SK-N-SH treated with all-trans-retinoic acid at 6 μM for 48 hours (cell line): ENCODE results near the gene TSPAN3.

Experiments used
- ATAC-seq: fragments of 200-7000 bp; cut with Tn5 transposase; 3 replicates; pipeline ENCODE4 v1.9.1; 2020; ENCODE audit warnings: mild to moderate bottlenecking, moderate library complexity
- ARNTL ChIP-seq: fragments of 450-650 bp; formaldehyde crosslinking; IDR thresholded peaks from 2 replicates; pipeline ENCODE4 v1.5.0; 2020; ENCODE audit warnings: low read depth, mild to moderate bottlenecking, moderate library complexity, borderline replicate concordance
- CSDC2 ChIP-seq: fragments of 250-450 bp; sonication (Bioruptor Pico); IDR thresholded peaks from 2 replicates; pipeline ENCODE4 v1.5.0; 2020; ENCODE audit warnings: mild to moderate bottlenecking, moderate library complexity
- ESRRG ChIP-seq: fragments of 250-450 bp; sonication (Bioruptor Pico); IDR thresholded peaks from 2 replicates; pipeline ENCODE4 v1.6.1; 2021; ENCODE audit warnings: mild to moderate bottlenecking
- ISL1 ChIP-seq: fragments of 250-450 bp; sonication (Bioruptor Pico); IDR thresholded peaks from 2 replicates; pipeline ENCODE4 v2.1.2; 2022; ENCODE audit warnings: mild to moderate bottlenecking, moderate library complexity
- OSR1 ChIP-seq: fragments of 250-450 bp; sonication (Bioruptor Pico); IDR thresholded peaks from 2 replicates; pipeline ENCODE4 v1.8.0; 2022; ENCODE audit warnings: moderate library complexity, mild to moderate bottlenecking, inconsistent platforms
- PATZ1 ChIP-seq: fragments of 250-450 bp; sonication (Bioruptor Pico); IDR thresholded peaks from 2 replicates; pipeline ENCODE4 v1.8.0; 2020; ENCODE audit warnings: mild to moderate bottlenecking, moderate library complexity, borderline replicate concordance
- POU6F1 ChIP-seq: fragments of 250-450 bp; sonication (Bioruptor Pico); IDR thresholded peaks from 2 replicates; pipeline ENCODE4 v1.8.0; 2021; ENCODE audit warnings: low read depth, mild to moderate bottlenecking, moderate library complexity, borderline replicate concordance
- PPARA ChIP-seq: fragments of 250-450 bp; sonication (Bioruptor Pico); IDR thresholded peaks from 2 replicates; pipeline ENCODE4 v1.5.0; 2020; ENCODE audit warnings: mild to moderate bottlenecking, borderline replicate concordance
- RARB ChIP-seq: fragments of 250-450 bp; sonication (Bioruptor Pico); IDR thresholded peaks from 2 replicates; pipeline ENCODE4 v1.8.0; 2021; ENCODE audit warnings: mild to moderate bottlenecking, moderate library complexity
- SNAI2 ChIP-seq: fragments of 250-450 bp; sonication (Bioruptor Pico); IDR thresholded peaks from 2 replicates; pipeline ENCODE4 v1.5.0; 2020; ENCODE audit warnings: mild to moderate bottlenecking, moderate library complexity
- TCF4 ChIP-seq: fragments of 250-450 bp; sonication (Bioruptor Pico); IDR thresholded peaks from 2 replicates; pipeline ENCODE4 v1.8.0; 2021; ENCODE audit warnings: mild to moderate bottlenecking, moderate library complexity, borderline replicate concordance
- TOX ChIP-seq: fragments of 250-450 bp; sonication (Bioruptor Pico); IDR thresholded peaks from 2 replicates; pipeline ENCODE4 v1.8.0; 2021; ENCODE audit warnings: mild to moderate bottlenecking, moderate library complexity, borderline replicate concordance
- TSHZ2 ChIP-seq: fragments of 250-450 bp; sonication (Bioruptor Pico); IDR thresholded peaks from 2 replicates; pipeline ENCODE4 v1.5.0; 2020; ENCODE audit warnings: mild to moderate bottlenecking, moderate library complexity
- ZC3H10 ChIP-seq: fragments of 250-450 bp; sonication (Bioruptor Pico); IDR thresholded peaks from 2 replicates; pipeline ENCODE4 v1.5.1; 2021; ENCODE audit warnings: mild to moderate bottlenecking, moderate library complexity
- ZFP30 ChIP-seq: fragments of 450-650 bp; formaldehyde crosslinking; IDR thresholded peaks from 2 replicates; pipeline ENCODE4 v1.5.0; 2022; ENCODE audit warnings: mild to moderate bottlenecking, moderate library complexity
- ZNF565 ChIP-seq: fragments of 450-650 bp; formaldehyde crosslinking; conservative IDR thresholded peaks from 2 replicates; pipeline ENCODE4 v1.5.0; 2020; ENCODE audit warnings: low read depth, mild to moderate bottlenecking, moderate library complexity
- ZNF70 ChIP-seq: fragments of 450-650 bp; formaldehyde crosslinking; IDR thresholded peaks from 2 replicates; pipeline ENCODE4 v1.5.0; 2020; ENCODE audit warnings: mild to moderate bottlenecking, moderate library complexity
- ZNF8 ChIP-seq: fragments of 450-650 bp; formaldehyde crosslinking; IDR thresholded peaks from 2 replicates; pipeline ENCODE4 v1.5.0; 2020; ENCODE audit warnings: mild to moderate bottlenecking, moderate library complexity
- TF ChIP-seq, protein P1 (sequence below): fragments of 250-450 bp; sonication (Bioruptor Pico); IDR thresholded peaks from 2 replicates; pipeline ENCODE4 v1.5.1; 2020; ENCODE audit warnings: low read depth, mild to moderate bottlenecking, moderate library complexity
- TF ChIP-seq, protein P2 (sequence below): fragments of 250-450 bp; sonication (Bioruptor Pico); IDR thresholded peaks from 2 replicates; pipeline ENCODE4 v1.5.1; 2021; ENCODE audit warnings: mild to moderate bottlenecking, moderate library complexity

Gene TSPAN3

DNA sequence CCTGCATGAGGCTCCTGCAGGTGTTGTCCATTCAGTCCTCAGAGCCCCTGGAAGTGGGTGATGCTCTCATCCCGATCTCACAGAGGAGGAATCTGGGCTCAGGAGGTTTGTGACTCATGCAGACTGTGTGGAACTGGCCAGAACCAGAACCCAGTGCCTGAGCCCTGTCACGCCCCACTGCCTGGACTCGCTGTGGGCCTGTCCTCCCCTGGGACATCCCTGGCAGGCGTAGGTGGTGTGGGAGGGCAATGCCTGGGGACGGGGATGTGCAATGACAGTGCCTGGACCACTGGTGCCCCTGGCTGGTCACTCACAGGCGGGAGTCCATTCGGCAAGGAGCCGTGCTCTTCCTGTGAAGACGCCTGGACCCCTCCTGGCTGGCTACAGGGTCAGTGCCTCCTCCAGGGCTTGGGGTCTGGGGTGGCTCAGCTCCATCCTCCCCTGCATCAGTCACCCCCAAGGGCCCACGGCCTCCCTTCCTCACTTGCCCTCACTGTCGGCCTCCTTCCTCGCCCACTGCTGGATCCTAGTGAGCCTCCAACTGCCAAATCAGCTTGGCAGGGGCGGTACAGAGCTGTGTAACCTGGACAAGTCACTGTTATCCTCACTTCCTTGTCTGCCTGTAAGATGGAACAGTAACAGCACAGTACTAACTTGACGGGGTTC lies 61.1 kb downstream of the TSPAN3 start:
- ATAC-seq = no peak; the same call in 2 of the 3 replicates
- no peak for TF ChIP-seq ZNF565 (CRISPR knock-in tag)
- TF ChIP-seq, protein P1, sequence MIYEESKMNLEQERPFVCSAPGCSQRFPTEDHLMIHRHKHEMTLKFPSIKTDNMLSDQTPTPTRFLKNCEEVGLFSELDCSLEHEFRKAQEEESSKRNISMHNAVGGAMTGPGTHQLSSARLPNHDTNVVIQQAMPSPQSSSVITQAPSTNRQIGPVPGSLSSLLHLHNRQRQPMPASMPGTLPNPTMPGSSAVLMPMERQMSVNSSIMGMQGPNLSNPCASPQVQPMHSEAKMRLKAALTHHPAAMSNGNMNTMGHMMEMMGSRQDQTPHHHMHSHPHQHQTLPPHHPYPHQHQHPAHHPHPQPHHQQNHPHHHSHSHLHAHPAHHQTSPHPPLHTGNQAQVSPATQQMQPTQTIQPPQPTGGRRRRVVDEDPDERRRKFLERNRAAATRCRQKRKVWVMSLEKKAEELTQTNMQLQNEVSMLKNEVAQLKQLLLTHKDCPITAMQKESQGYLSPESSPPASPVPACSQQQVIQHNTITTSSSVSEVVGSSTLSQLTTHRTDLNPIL (CRISPR knock-in tag) = no peak
- no peak for TF ChIP-seq ISL1 (CRISPR knock-in tag)
- TF ChIP-seq PPARA (CRISPR knock-in tag) = no peak
- no peak for TF ChIP-seq ZNF8
- TF ChIP-seq TCF4 (CRISPR knock-in tag) = no peak
- no peak for TF ChIP-seq TOX (CRISPR knock-in tag)
- no peak for TF ChIP-seq ARNTL (CRISPR knock-in tag)
- no peak for TF ChIP-seq POU6F1
- no peak for TF ChIP-seq CSDC2 (CRISPR knock-in tag)

- no peak for ATAC-seq
- no peak for TF ChIP-seq ZNF8
- TF ChIP-seq OSR1 (CRISPR knock-in tag) = no peak
- no peak for TF ChIP-seq CSDC2 (CRISPR knock-in tag)
- no peak for TF ChIP-seq ARNTL (CRISPR knock-in tag)
- TF ChIP-seq RARB (CRISPR knock-in tag) = no peak
- TF ChIP-seq SNAI2 = no peak
- TF ChIP-seq ZFP30 = no peak
- TF ChIP-seq ZNF565 (CRISPR knock-in tag) = no peak
- TF ChIP-seq TOX (CRISPR knock-in tag) = no peak
- TF ChIP-seq, protein P2, sequence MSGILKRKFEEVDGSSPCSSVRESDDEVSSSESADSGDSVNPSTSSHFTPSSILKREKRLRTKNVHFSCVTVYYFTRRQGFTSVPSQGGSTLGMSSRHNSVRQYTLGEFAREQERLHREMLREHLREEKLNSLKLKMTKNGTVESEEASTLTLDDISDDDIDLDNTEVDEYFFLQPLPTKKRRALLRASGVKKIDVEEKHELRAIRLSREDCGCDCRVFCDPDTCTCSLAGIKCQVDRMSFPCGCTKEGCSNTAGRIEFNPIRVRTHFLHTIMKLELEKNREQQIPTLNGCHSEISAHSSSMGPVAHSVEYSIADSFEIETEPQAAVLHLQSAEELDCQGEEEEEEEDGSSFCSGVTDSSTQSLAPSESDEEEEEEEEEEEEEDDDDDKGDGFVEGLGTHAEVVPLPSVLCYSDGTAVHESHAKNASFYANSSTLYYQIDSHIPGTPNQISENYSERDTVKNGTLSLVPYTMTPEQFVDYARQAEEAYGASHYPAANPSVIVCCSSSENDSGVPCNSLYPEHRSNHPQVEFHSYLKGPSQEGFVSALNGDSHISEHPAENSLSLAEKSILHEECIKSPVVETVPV = no peak
- no peak for TF ChIP-seq ESRRG (CRISPR knock-in tag)
- TF ChIP-seq ZC3H10 (CRISPR knock-in tag) = no peak
- TF ChIP-seq POU6F1 = no peak
- TF ChIP-seq TCF4 (CRISPR knock-in tag) = no peak
- no peak for TF ChIP-seq TSHZ2 (CRISPR knock-in tag)
- TF ChIP-seq ZNF70 (CRISPR knock-in tag) = no peak
- TF ChIP-seq PPARA (CRISPR knock-in tag) = no peak
- no peak for TF ChIP-seq PATZ1 (CRISPR knock-in tag)
These were observed 61.7 kb downstream of the TSPAN3 start for GRCh38 chr15:77009176-77009575.
